Neural cell (in vitro differentiated cells): ENCODE results near the gene NOM1. TPM values are rescaled to one million over a fixed set of nuclear protein-coding genes. Genes with fewer than 3 reads are reported as not detected.

Source experiments
- H2AFZ ChIP-seq: fragments of 200-600, 300-800 bp; sonication (generic), shearing (Covaris generic); 2 replicates; pipeline ENCODE4 v1.6.0; 2014; ENCODE audit warnings: low read depth, mild to moderate bottlenecking, antibody characterized with exemption, low read length, moderate library complexity
- H3F3A ChIP-seq: fragments of 200-600 bp; shearing (Covaris generic); 2 replicates; pipeline ENCODE4 v1.6.1; 2016; ENCODE audit warnings: mild to moderate bottlenecking, moderate library complexity, mixed read lengths, antibody characterized with exemption, low read length; ENCODE audit not compliant: insufficient read depth, poor library complexity, severe bottlenecking
- H3K27ac ChIP-seq: fragments of 200-600, 300-800 bp; sonication (generic), shearing (Covaris generic); 2 replicates; pipeline ENCODE4 v1.5.1; 2014; ENCODE audit warnings: mild to moderate bottlenecking, low read length, moderate library complexity
- H3K27me3 ChIP-seq: fragments of 300-800, 200-600 bp; sonication (generic), shearing (Covaris generic); 2 replicates; pipeline ENCODE4 v1.6.0; 2014; ENCODE audit warnings: mild to moderate bottlenecking, low read depth, low read length, moderate library complexity; ENCODE audit not compliant: insufficient read depth
- H3K36me3 ChIP-seq: fragments of 300-800, 200-600 bp; sonication (generic), shearing (Covaris generic); 2 replicates; pipeline ENCODE4 v1.5.1; 2014; ENCODE audit warnings: mild to moderate bottlenecking, antibody characterized with exemption, low read length, moderate library complexity; ENCODE audit not compliant: insufficient read depth
- H3K4me2 ChIP-seq: fragments of 300-800, 200-600 bp; sonication (generic), shearing (Covaris generic); 2 replicates; pipeline ENCODE4 v1.6.0; 2014; ENCODE audit warnings: mild to moderate bottlenecking, low read length
- H3K4me3 ChIP-seq: fragments of 300-800, 200-600 bp; sonication (generic), shearing (Covaris generic); 2 replicates; pipeline ENCODE4 v1.5.1; 2014; ENCODE audit warnings: mild to moderate bottlenecking, low read length, moderate library complexity
- H3K79me2 ChIP-seq: fragments of 200-600 bp; shearing (Covaris generic); replicated peaks from 2 replicates; pipeline ENCODE4 v1.6.0; 2014; ENCODE audit warnings: mild to moderate bottlenecking, low read length, moderate library complexity; ENCODE audit not compliant: insufficient read depth
- H3K9ac ChIP-seq: fragments of 300-800, 200-600 bp; sonication (generic), shearing (Covaris generic); 2 replicates; pipeline ENCODE4 v1.6.1; 2016; ENCODE audit warnings: mild to moderate bottlenecking, low read length, mixed read lengths
- H3K9me2 ChIP-seq: fragments of 200-600 bp; shearing (Covaris generic); 2 replicates; pipeline ENCODE4 v1.6.1; 2016; ENCODE audit warnings: mild to moderate bottlenecking, low read length, mixed read lengths; ENCODE audit not compliant: insufficient read depth
- H3K9me3 ChIP-seq: fragments of 200-600, 300-800 bp; sonication (generic), shearing (Covaris generic); 2 replicates; pipeline ENCODE4 v1.6.1; 2016; ENCODE audit warnings: mild to moderate bottlenecking, mixed run types, low read length, moderate library complexity, mixed read lengths
- H4K20me1 ChIP-seq: fragments of 200-600 bp; shearing (Covaris generic); 2 replicates; pipeline ENCODE4 v1.6.1; 2016; ENCODE audit warnings: mild to moderate bottlenecking, mixed run types; ENCODE audit not compliant: insufficient read depth
- CTCF ChIP-seq: fragments of 450-650 bp; IDR thresholded peaks from 2 replicates; pipeline ENCODE4 v1.5.1; 2014; ENCODE audit warnings: antibody characterized with exemption, mild to moderate bottlenecking, moderate library complexity; ENCODE audit not compliant: poor library complexity, severe bottlenecking
- EP300 ChIP-seq: fragments of 450-650 bp; conservative IDR thresholded peaks from 2 replicates; pipeline ENCODE4 v1.6.1; 2014; ENCODE audit warnings: antibody characterized with exemption, mild to moderate bottlenecking, moderate library complexity; ENCODE audit not compliant: poor library complexity, severe bottlenecking
- EZH2 ChIP-seq: fragments of 200-600, 300-800 bp; shearing (Covaris generic), sonication (generic); IDR thresholded peaks from 2 replicates; pipeline ENCODE4 v1.6.1; 2014; ENCODE audit warnings: antibody characterized with exemption, low read length, borderline replicate concordance, mild to moderate bottlenecking; ENCODE audit not compliant: insufficient read depth, poor library complexity, severe bottlenecking
- MXI1 ChIP-seq: fragments of 450-650 bp; conservative IDR thresholded peaks from 2 replicates; pipeline ENCODE4 v1.6.1; 2014; ENCODE audit warnings: antibody characterized with exemption, mild to moderate bottlenecking; ENCODE audit not compliant: poor library complexity, severe bottlenecking
- POLR2AphosphoS5 ChIP-seq: IDR thresholded peaks from 2 replicates; pipeline ENCODE4 v1.6.1; 2012
- RAD21 ChIP-seq: fragments of 450-650 bp; conservative IDR thresholded peaks from 2 replicates; pipeline ENCODE4 v1.6.1; 2014; ENCODE audit warnings: antibody characterized with exemption, mild to moderate bottlenecking, moderate library complexity
- REST ChIP-seq: IDR thresholded peaks from 2 replicates; pipeline ENCODE4 v1.6.1; 2012; ENCODE audit warnings: borderline replicate concordance
- SMC3 ChIP-seq: fragments of 450-650 bp; conservative IDR thresholded peaks from 2 replicates; pipeline ENCODE4 v1.6.1; 2014; ENCODE audit warnings: antibody characterized with exemption, mild to moderate bottlenecking, moderate library complexity; ENCODE audit not compliant: poor library complexity
- TAF1 ChIP-seq: IDR thresholded peaks from 2 replicates; pipeline ENCODE4 v1.6.1; 2012; ENCODE audit warnings: low read depth
- polyA plus RNA-seq: library from polyadenylated mRNA; depleted of rRNA; stranded (reverse); fragments of >200 nt; gene quantifications from 2 replicates; pipeline ENCODE4 v1.2.3, GENCODE V29; 2014

NOM1 gene
- polyA plus RNA-seq, 1 donor from 2014 or later = 22.5 TPM

- Histone ChIP-seq H3K27me3 (no peaks in the 10 kb centered on the region), H3K27ac (no peak overlapping the region), H3K9me3 (no peaks in the 10 kb centered on the region), H3K4me3 (no peak overlapping the region), H3K79me2 (no peaks in the 10 kb centered on the region), H3K36me3 (no peaks in the 10 kb centered on the region), H3K9ac (no peak overlapping the region), H3K4me2 (no peak overlapping the region), H2AFZ (no peak overlapping the region), H4K20me1 (no peaks in the 10 kb centered on the region), H3F3A (no peaks in the 10 kb centered on the region), H3K9me2 (no peaks in the 10 kb centered on the region)
- TF ChIP-seq TAF1 (no peak), SMC3 (no peak), EZH2 (no peak), REST (no peak), RAD21 (no peak), MXI1 (no peak), EP300 (no peak), CTCF (no peak), POLR2AphosphoS5 (no peak)
Observed at GRCh38 chr7:156943091-156944041, 6.1 kb upstream of the NOM1 start.

- H2AFZ ChIP-seq = no peak overlapping the region
- no peak overlapping the region for H3K4me3 ChIP-seq
- H3K9ac ChIP-seq = no peak overlapping the region
- TF ChIP-seq MXI1 = no peak
- no peak for TF ChIP-seq REST
- TF ChIP-seq POLR2AphosphoS5 = no peak
- TF ChIP-seq EP300 = no peak
- TF ChIP-seq SMC3 = no peak
- no peak for TF ChIP-seq EZH2
- no peak for TF ChIP-seq CTCF
- no peak for TF ChIP-seq RAD21
- no peak for TF ChIP-seq TAF1
- H3K9me2 ChIP-seq = no peaks in the 10 kb centered on the region
- H3K4me2 ChIP-seq = no peak overlapping the region
- no peaks in the 10 kb centered on the region for H3K27me3 ChIP-seq
- H3F3A ChIP-seq = no peaks in the 10 kb centered on the region
- no peaks in the 10 kb centered on the region for H3K79me2 ChIP-seq
- H4K20me1 ChIP-seq = no peaks in the 10 kb centered on the region
- no peaks in the 10 kb centered on the region for H3K36me3 ChIP-seq
- H3K9me3 ChIP-seq = no peaks in the 10 kb centered on the region
- no peak overlapping the region for H3K27ac ChIP-seq
Observed at GRCh38 chr7:156944876-156945275, 4.6 kb upstream of the NOM1 start.
